Mesodermal cell (in vitro differentiated cells): ENCODE data around the gene ST7.
"Not testable (repeated sequence)": the region's sequence is repeated elsewhere in the genome, so short reads cannot be mapped to it uniquely, and the experiment has no call there.

ENCODE experiments used
- H3K27ac ChIP-seq: 2 replicates; pipeline ENCODE4 v1.7.0; 2013; ENCODE audit warnings: mild to moderate bottlenecking, low read depth, low read length, moderate library complexity; ENCODE audit not compliant: severe bottlenecking
- H3K36me3 ChIP-seq: 2 replicates; pipeline ENCODE4 v1.7.1; 2013; ENCODE audit warnings: mild to moderate bottlenecking, low read length, moderate library complexity; ENCODE audit not compliant: control insufficient read depth, insufficient read depth
- H3K4me1 ChIP-seq: one replicate; pipeline ENCODE4 v1.7.1; 2013; ENCODE audit warnings: mild to moderate bottlenecking, low read length; ENCODE audit not compliant: insufficient read depth, control insufficient read depth, poor library complexity, severe bottlenecking
- H3K4me3 ChIP-seq: 2 replicates; pipeline ENCODE4 v1.7.0; 2013; ENCODE audit warnings: low read length, control low read depth, mild to moderate bottlenecking; ENCODE audit not compliant: insufficient read depth, poor library complexity, severe bottlenecking; ENCODE audit errors: extremely low read depth
- H3K9me3 ChIP-seq: 2 replicates; pipeline ENCODE4 v1.7.1; 2013; ENCODE audit warnings: mild to moderate bottlenecking, low read length, moderate library complexity; ENCODE audit not compliant: control insufficient read depth
- WGBS, 2 experiments: methylation state at CpG; one replicate each; pipeline ENCODE4 v1.1.5; 2013; ENCODE audit warnings: missing lambda C conversion rate in 2 of 2; ENCODE audit not compliant: insufficient coverage in 2 of 2; 5-methylcytosine and 5-hydroxymethylcytosine counted together

ST7 gene

DNA sequence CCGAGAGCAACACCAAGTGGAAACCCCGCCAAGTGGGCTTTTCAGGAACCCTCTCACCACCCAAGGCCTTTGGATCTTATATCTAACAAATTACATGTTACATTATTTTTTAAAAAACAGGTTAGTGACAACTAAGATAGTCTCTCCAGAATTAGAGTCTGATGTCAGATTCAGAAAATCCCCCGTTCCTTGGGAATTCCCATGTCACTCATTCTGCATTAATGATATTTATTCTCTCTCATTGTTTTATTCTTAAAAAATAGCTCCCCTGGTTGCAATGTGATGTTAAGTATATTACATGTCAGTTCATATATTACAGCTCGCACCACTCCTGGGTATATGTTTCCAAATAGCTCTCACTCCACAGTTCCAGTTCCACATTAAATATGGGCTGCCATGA is 287.8 kb downstream of the ST7 start:
- Histone ChIP-seq H3K4me3 (no peak overlapping the region), H3K4me1 (no peaks in the 10 kb centered on the region), H3K36me3 (no peaks in the 10 kb centered on the region), H3K27ac (no peak overlapping the region), H3K9me3 (no peaks in the 10 kb centered on the region)
- 85 to 100% methylated on average over 1 to 3 of the region's 4 CpGs for WGBS, 2 experiments

DNA sequence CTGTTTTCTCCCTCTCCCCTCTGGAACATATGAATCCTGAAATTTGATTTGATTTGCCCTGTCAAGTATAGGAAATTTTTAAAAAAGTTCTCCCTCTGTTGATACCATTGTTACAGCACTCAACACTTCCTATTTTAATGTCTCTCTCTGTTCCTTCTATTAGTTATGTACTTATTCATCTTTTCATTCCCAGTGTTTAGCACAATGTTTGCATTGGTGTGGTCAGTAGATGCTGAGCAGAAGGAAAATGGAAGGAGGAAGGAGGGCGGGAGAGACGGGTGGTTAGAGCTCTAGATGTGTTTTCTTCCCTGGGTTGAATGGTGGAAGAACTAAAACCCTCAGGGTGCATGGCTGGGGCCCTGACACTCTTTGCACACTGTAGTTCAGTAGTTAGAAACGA is 290.1 kb downstream of the ST7 start:
- H3K4me1 ChIP-seq = no peaks in the 10 kb centered on the region
- H3K27ac ChIP-seq = no peak overlapping the region
- H3K9me3 ChIP-seq = no peaks in the 10 kb centered on the region
- 80 to 100% methylated on average over 2 to 3 of the region's 3 CpGs for WGBS, 2 experiments
- H3K36me3 ChIP-seq = no peaks in the 10 kb centered on the region
- H3K4me3 ChIP-seq = no peak overlapping the region

DNA sequence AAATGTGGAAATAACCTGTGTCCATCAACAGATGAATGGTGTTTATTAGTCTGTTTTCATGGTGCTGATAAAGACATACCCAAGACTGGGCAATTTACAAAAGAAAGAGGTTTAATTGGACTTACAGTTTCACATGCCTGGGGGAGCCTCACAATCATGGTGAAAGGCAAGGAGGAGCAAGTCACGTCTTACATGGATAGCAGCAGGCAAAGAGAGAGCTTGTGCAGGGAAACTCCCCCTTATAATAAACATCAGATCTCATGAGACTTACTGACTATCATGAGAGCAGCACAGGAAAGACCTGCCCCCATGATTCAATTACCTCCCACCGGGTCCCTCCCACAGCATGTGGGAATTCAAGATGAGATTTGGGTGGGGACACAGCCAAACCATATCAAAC is 292.4 kb downstream of the ST7 start:
- H3K9me3 ChIP-seq, H3K36me3 ChIP-seq, H3K4me3 ChIP-seq, H3K4me1 ChIP-seq, H3K27ac ChIP-seq: not testable (repeated sequence)
- WGBS, 2 experiments = 100% methylated on average over 1 of the region's 2 CpGs; no CpG with 5 or more reads in 1 of the 2 experiments

- Histone ChIP-seq H3K27ac (no peak overlapping the region), H3K9me3 (no peaks in the 10 kb centered on the region), H3K4me3 (no peak overlapping the region), H3K36me3 (no peaks in the 10 kb centered on the region), H3K4me1 (peaks cover 5% of the 10 kb centered on the region)
- 79 to 89% methylated on average over 3 to 4 of the region's 4 CpGs for WGBS, 2 experiments
Observed at GRCh38 chr7:117247809-117248208, 294.5 kb downstream of the ST7 start.

DNA sequence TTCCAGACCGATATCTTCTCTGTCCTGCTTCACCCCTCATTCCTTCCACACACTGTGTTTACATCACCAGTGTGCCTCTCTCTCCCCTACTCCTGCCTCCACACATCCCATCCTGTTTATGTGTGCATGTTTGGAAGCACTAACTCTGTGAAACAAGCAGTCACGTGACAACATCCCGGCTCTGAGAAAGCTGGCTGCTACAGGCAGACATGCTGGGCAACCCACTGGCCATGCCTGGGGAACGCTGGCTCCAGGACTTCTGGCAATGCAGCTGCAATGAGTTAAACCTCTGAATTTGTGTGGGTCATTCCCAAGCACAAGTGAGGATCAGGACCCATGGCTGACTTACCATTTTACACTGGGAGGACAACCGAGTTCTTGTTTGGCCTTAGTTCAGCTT is 295.5 kb downstream of the ST7 start:
- 87% methylated on average over 5 of the region's 5 CpGs for WGBS, 2 experiments
- Histone ChIP-seq H3K27ac (no peak overlapping the region), H3K36me3 (no peaks in the 10 kb centered on the region)

GRCh38 chr7:117249696-117250095 is 296.4 kb downstream of the ST7 start:
- WGBS, 2 experiments = 89 to 90% methylated on average over 2 to 5 of the region's 5 CpGs

More for the DNA sequence above, 295.5 kb downstream of the ST7 start:
- Histone ChIP-seq H3K9me3 (no peaks in the 10 kb centered on the region), H3K4me1 (peaks cover 5% of the 10 kb centered on the region), H3K4me3 (no peak overlapping the region)

GRCh38 chr7:117250245-117250644 is 296.9 kb downstream of the ST7 start:
- Histone ChIP-seq H3K36me3 (no peaks in the 10 kb centered on the region), H3K27ac (no peak overlapping the region), H3K4me3 (no peak overlapping the region), H3K4me1 (peaks cover 5% of the 10 kb centered on the region), H3K9me3 (no peaks in the 10 kb centered on the region)

More at GRCh38 chr7:117249696-117250095, 296.4 kb downstream of the ST7 start:
- no peak overlapping the region for H3K4me3 ChIP-seq
- no peaks in the 10 kb centered on the region for H3K36me3 ChIP-seq
- H3K9me3 ChIP-seq = no peaks in the 10 kb centered on the region
- peaks cover 5% of the 10 kb centered on the region for H3K4me1 ChIP-seq
- H3K27ac ChIP-seq = no peak overlapping the region

- H3K4me1 ChIP-seq = peaks cover 5% of the 10 kb centered on the region
- H3K36me3 ChIP-seq = no peaks in the 10 kb centered on the region
- 82 to 83% methylated on average over 3 to 4 of the region's 4 CpGs for WGBS, 2 experiments
- peaks cover under 1% of the 10 kb centered on the region for H3K9me3 ChIP-seq
- no peak overlapping the region for H3K4me3 ChIP-seq
- H3K27ac ChIP-seq = no peak overlapping the region
Observed at GRCh38 chr7:117250801-117251200, 297.5 kb downstream of the ST7 start.

DNA sequence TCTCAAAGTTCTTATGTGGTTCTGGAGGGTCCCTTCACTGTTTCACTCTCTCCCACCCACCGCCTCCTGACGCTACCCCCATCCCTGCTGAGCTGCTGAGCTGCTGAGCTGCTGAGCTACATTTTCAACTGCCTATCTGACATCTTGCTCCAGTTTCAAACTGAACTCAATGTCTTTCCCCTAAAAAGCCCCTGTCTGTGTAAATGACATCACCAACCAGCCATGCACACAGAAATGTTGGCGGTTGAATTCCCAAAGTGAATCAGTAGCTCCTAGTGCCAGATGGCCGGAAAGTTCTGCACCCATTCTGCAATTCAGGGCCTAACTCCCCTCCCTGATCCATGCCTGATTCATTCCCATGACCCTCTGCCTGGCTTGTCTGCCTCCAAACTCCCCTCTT is 298.4 kb downstream of the ST7 start:
- Histone ChIP-seq H3K9me3 (peaks cover 4% of the 10 kb centered on the region), H3K36me3 (no peaks in the 10 kb centered on the region), H3K4me1 (peaks cover 5% of the 10 kb centered on the region), H3K27ac (no peak overlapping the region), H3K4me3 (no peak overlapping the region)
- WGBS, 2 experiments = 95 to 97% methylated on average over 4 of the region's 4 CpGs

DNA sequence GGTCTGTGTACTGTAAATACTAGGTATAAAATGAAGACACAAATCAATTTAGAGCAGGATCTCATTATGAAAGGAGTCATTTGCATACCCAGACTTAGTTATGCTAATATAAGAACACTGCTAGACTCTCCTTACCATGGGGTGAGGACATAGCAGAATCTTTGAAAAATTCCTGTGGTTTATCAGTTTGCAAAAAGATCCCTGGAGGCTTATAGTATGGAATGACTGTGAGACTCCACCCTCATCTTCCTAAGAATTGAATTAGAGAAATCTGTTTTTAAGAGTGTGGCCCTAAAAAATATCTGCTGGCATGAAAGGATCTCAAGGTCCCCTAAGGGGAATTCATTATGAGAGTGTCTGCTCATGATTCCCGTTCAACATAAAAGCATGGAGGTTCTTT is 306.3 kb downstream of the ST7 start:
- Histone ChIP-seq H3K4me3 (no peak overlapping the region), H3K27ac (no peak overlapping the region), H3K36me3 (no peaks in the 10 kb centered on the region), H3K4me1 (no peaks in the 10 kb centered on the region), H3K9me3 (peaks cover 4% of the 10 kb centered on the region)
- WGBS, 2 experiments = 100% methylated on average over 1 of the region's 1 CpG; no CpG with 5 or more reads in 1 of the 2 experiments

DNA sequence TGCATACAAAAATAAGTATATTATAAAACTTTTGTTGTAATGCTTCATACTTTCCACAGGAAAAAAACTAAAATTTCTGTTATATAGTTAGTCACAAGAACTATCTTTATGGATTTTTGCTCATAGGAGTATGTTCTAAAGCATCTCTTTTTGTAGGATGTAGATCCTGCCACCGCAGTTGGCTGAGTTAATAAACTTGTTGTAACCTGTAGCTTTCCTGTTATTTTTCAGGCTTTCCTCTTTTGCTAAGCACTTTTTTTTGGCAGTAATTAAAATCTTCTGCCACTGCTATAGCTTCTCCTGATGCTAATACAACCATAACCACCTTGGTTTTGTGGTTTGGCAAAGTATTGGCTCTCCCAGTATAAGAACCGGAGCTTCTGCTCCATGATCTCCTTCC is 309.2 kb downstream of the ST7 start:
- H3K36me3 ChIP-seq = no peaks in the 10 kb centered on the region
- H3K4me1 ChIP-seq = no peaks in the 10 kb centered on the region

More for the DNA sequence above, 309.2 kb downstream of the ST7 start:
- Histone ChIP-seq H3K9me3 (no peaks in the 10 kb centered on the region), H3K4me3 (no peak overlapping the region), H3K27ac (no peak overlapping the region)
- WGBS, 2 experiments = 100% methylated on average over 1 of the region's 2 CpGs; no CpG with 5 or more reads in 1 of the 2 experiments
